HG03521 (cell line): ENCODE data around the gene RNF151.
"Not testable (repeated sequence)": the region's sequence is repeated elsewhere in the genome, so short reads cannot be mapped to it uniquely, and the experiment has no call there.

Source experiments
- ATAC-seq: cut with Tn5 transposase; IDR thresholded peaks from one replicate; pipeline ENCODE4 v1.9.1; 2021; ENCODE audit warnings: mild to moderate bottlenecking, moderate library complexity; ENCODE audit not compliant: unreplicated experiment

The RNF151 gene

DNA sequence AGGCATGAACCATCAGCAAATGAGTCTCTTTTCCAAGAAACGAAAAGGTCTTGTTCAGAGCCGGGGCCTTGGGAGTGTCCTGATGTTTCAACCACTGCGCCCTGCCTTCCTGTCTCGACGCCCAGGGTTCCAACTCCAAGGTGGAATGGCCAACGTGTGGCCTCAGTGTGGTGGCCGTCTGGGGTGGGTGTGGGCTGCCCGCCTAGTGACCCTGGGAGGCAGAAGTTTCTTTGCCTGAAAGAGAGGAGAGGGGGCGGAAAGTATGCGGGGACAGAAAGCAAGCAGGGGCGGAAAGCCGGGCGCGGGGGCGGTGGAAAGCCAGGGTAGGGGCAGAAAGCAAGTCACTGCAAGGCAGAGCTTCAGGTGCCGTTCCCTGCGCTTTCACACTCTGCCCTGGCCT lies 27.7 kb upstream of the RNF151 start:
- no peak for ATAC-seq

- not testable (repeated sequence) for ATAC-seq
Measured at GRCh38 chr16:1939833-1940232, 26.8 kb upstream of the RNF151 start.

DNA sequence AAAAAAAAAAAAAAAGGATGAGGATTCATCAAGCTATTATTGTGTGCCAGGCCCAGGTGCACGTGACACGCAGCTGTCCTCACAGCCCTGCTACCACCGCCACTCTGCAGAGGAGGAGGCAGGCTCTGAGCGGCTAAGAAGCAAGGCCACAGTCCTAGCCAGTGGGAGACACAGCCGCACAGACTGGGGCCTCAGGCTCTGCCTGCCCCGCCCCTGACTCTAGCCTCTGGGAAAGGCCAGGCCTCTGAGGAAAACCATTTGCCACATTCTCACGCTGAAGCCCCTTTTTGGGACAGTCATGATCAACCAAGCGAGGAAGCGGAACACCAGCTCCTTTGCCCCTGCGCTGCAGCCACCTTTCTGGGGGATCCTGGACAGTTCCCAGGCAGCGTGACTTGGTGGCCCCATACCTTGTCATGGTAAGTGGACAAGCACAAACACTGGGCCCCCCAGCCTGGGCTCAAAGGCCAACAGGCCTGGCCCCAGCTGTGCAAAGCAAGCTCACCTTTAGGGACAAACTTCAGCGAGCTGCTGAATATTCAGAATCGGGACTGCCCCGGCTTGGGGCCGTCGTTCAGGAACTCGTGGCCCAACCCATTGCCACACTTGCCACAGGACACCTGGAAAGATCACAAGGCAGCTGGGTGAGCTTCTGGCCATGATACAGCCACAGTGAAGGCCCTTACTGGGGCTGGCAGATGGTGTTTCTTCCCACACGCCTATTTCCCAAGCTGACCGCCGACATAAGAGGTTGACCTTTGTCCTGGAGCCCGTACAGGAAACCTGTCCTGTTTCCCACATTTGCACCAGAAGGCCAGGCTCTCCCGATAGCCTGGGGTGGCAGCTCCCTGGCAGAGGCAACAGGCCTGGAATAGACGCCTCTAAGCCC lies 26.1 kb upstream of the RNF151 start:
- ATAC-seq = no peak

- ATAC-seq = no peak
Measured at GRCh38 chr16:1941162-1942046, 25.3 kb upstream of the RNF151 start.

GRCh38 chr16:1942047-1942809 lies 24.4 kb upstream of the RNF151 start:
- no peak for ATAC-seq

GRCh38 chr16:1942810-1943726 lies 23.6 kb upstream of the RNF151 start, which contains the start of gene MSRB1:
Gene MSRB1 (minus strand): TSS chr16:1943199. CDS start chr16:1943156, 43 bp downstream.
- peak; percentile 93 for ATAC-seq

DNA sequence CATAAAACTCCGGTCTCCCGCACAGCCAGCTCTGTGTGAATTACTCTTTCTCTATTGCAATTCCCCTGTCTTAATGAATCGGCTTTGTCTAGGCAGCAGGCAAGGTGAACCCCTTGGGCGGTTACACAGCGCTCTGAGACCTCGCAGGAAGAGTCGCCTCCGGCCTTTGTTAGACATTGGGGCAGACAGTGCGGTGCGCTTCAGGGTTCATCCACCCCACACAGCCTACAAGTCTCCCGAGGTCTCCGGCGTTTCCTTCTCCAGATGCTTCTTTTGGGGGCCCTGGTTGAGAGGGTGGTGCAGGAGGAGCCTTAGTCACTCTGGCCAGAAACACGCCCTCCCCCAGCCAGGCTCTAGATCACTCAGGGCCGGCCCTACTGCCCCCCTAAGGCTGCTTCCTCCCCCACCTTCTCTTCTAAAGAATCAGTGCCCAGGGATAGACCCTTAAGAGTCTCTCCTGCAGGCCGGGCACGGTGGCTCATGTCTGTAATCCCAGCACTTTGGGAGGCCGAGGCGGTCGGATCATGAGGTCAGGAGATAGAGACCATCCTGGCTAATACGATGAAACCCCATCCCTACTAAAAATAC lies 21.9 kb upstream of the RNF151 start:
- ATAC-seq = no peak

- ATAC-seq = no peak
Measured at GRCh38 chr16:1945559-1946391, 20.9 kb upstream of the RNF151 start.

DNA sequence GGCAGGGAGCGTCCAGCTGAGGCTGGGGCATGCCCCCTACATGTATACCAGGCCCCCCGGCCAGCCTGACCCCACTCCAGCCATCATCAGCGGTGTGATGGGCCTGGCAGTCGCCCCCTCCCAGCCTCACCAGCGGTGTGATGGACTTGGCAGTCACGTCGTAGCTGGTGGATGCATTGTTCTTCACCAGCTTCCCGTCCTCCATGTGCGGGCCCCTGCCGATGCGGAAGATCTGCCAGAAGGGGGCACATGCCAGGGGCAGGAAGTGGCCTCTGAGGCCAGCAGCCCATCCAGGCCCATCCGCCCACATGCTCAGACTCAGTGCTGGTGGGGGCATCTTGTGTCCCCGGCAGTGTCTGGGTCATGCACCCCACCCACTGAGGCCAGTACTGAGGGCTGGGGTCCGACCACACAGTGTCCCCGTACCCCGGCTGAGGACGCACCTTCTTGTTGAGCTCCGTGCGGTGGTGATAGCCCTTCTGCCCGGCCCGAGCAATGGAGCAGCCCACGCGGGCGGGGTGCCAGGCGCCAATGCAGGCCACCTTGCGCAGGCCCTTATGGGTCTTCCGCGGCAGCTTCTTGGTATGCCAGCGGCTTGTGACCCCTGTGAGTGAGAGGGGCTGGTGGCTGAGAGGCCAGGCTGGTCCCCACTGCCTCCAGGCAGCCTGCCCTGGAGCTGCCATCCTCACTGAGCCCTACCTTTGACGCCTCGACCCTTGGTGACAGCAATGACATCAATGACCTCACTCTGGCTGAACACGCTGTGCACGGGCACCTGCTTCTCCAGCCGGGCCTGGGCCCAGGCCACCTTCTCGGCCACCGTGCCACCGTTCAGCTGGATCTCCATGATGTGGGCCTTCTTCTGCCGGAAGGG lies 19.9 kb upstream of the RNF151 start:
- no peak for ATAC-seq

DNA sequence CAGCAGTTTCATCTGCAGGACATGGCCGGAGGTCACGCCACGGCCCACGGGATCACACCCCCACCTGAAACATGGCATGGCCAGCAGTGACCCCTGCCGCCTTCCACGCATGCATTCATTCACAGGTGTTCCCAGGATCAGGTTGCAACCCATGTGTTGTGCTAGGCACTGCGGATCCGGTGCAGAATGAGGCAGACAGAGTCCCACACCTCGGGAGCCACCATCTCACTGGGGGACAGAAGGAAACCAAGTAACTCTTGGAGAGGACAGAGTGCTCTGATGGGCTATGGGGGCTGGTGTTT lies 19.3 kb upstream of the RNF151 start:
- no peak for ATAC-seq

DNA sequence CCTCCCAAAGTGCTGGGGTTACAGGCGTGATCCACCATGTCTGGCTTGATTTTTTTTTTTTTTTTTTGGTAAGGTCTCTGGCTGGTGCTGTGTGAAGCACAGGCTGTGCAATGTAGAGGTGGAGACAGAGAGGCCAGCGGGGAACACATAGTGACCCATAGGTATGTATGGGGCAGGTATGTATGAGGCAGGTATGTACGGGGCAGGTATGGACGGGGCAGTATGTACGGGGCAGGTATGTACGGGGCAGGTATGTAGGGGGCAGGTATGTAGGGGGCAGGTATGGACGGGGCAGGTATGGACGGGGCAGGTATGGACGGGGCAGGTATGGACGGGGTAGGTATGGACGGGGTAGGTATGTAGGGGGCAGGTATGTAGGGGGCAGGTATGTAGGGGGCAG lies 17.1 kb upstream of the RNF151 start:
- no peak for ATAC-seq

DNA sequence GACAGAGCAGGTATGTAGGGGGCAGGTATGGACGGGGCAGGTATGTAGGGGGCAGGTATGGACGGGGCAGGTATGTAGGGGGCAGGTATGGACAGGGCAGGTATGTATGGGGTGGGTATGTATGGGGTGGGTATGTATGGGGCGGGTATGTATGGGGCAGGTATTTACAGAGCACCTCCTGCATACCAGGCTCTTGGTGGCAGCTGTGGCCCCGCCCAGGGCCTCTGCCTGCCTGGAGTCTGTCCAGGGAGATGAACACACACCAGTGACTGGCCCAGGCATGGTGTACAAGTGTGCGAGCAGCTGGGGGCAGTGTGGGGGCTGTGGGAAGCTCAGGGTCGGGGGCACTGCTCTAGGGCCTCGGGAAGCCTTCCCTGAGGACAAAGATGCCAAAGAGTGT lies 16.6 kb upstream of the RNF151 start:
- ATAC-seq = no peak

DNA sequence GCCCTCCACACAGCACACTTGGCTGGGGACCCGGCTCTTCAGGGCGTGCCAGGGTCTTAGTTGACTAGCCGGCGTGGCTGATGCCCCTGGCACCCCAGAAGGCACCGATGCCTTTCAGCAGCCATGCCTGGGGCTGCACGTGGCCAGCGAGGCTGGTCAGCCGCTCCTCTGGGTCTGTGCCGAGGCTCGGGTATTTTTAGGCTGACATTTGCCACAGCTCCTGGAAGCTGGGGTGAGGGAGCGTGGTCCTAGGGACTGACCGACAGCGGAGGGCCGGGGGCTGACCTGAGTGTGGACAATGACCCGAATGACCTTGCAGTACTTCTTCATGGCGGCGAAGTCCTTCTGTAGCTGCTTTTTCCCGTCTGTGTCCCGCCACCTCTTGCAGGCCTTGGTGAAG lies 16.1 kb upstream of the RNF151 start:
- ATAC-seq = no peak

DNA sequence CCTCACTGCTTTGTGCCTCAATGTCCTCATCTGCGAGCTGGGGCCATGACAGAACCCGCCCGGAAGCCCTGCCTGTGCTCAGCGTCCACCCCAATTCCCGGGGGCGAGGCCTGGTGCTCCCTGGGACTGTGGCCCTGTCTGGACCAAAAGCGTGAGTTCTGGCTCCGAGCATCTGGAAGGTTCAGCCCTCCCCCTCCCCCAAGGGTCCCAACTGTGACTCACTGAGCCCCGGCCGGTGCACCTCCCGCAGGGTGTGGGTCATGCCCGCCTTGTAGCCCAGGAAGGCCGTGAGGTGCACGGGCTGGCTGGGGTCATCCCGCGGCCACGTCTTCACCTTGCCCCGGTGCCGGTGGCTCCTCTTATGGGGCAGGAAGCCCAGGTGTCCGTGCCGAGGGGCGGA lies 12.9 kb upstream of the RNF151 start:
- ATAC-seq = no peak

GRCh38 chr16:1957434-1958142 lies 9.1 kb upstream of the RNF151 start:
- not testable (repeated sequence) for ATAC-seq

- ATAC-seq = not testable (repeated sequence)
Measured at GRCh38 chr16:1958143-1958491, 8.5 kb upstream of the RNF151 start.

- ATAC-seq = peak; percentile 4
Measured at GRCh38 chr16:1958715-1959268, 7.9 kb upstream of the RNF151 start.
